KOPT-K1 (cell line): Measurements from ENCODE around the gene POLR1H.
"Not testable (repeated sequence)": the region's sequence is repeated elsewhere in the genome, so short reads cannot be mapped to it uniquely, and the experiment has no call there.

ENCODE experiments used
- H3K27ac ChIP-seq: fragments of 200-600 bp; sonication (generic); 2 replicates; pipeline ENCODE4 v1.5.1; 2016; ENCODE audit warnings: antibody characterized with exemption, mild to moderate bottlenecking, low read depth, low read length; ENCODE audit not compliant: poor library complexity, severe bottlenecking
- H3K36me3 ChIP-seq: fragments of 200-600 bp; sonication (generic); 2 replicates; pipeline ENCODE4 v1.5.1; 2017; ENCODE audit warnings: antibody characterized with exemption, mild to moderate bottlenecking, low read length, moderate library complexity; ENCODE audit not compliant: insufficient read depth
- H3K9me3 ChIP-seq: fragments of 200-600 bp; sonication (generic); 2 replicates; pipeline ENCODE4 v1.5.1; 2017; ENCODE audit warnings: antibody characterized with exemption, low read length, mild to moderate bottlenecking; ENCODE audit not compliant: insufficient read depth, poor library complexity, severe bottlenecking

The POLR1H gene, protein sequence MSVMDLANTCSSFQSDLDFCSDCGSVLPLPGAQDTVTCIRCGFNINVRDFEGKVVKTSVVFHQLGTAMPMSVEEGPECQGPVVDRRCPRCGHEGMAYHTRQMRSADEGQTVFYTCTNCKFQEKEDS

GRCh38 chr6:30061092-30061857, at the start of gene POLR1H:
TSS of gene POLR1H (plus strand) at chr6:30061265. CDS start at chr6:30061525, 260 bp downstream.
- peak within 1 kb of the TSS; percentile 89 for H3K27ac ChIP-seq
- H3K36me3 ChIP-seq, result peaks cover 37% of the 10 kb centered on the region
- H3K9me3 ChIP-seq, result no peaks in the 10 kb centered on the region

GRCh38 chr6:30013291-30013922, 47.7 kb upstream of the POLR1H start:
- Histone ChIP-seq H3K27ac (no peak overlapping the region), H3K36me3 (no peaks in the 10 kb centered on the region), H3K9me3 (no peaks in the 10 kb centered on the region)

DNA sequence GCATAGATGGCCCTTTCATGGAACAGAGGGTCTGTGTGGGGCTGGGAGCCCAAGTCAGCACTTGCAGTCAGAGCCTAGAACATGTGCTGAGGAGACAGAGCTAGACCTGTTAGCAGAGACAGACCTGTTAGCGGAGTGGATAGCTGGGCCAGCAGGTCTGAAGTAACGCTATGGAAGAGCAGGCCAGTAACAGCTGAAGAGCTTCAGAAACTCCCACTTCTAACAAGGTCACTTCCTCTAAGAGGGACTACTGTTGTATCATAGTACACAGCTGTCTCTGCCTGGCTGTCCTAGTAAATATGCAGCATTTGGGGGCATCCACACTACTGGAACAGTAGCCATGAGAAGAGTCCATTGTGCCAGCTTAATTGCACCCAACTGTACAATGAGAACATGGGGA, 41.2 kb upstream of the POLR1H start:
- H3K27ac ChIP-seq, result no peak overlapping the region
- no peaks in the 10 kb centered on the region for H3K9me3 ChIP-seq
- no peaks in the 10 kb centered on the region for H3K36me3 ChIP-seq

GRCh38 chr6:30020626-30021025, 40.4 kb upstream of the POLR1H start:
- Histone ChIP-seq H3K36me3 (no peaks in the 10 kb centered on the region), H3K9me3 (no peaks in the 10 kb centered on the region)

GRCh38 chr6:30022189-30022588, 38.9 kb upstream of the POLR1H start:
- H3K36me3 ChIP-seq, result no peaks in the 10 kb centered on the region
- H3K27ac ChIP-seq, result no peak overlapping the region
- H3K9me3 ChIP-seq, result no peaks in the 10 kb centered on the region

More at GRCh38 chr6:30020626-30021025, 40.4 kb upstream of the POLR1H start:
- H3K27ac ChIP-seq, result no peak overlapping the region

- H3K9me3 ChIP-seq, H3K36me3 ChIP-seq, H3K27ac ChIP-seq: not testable (repeated sequence)
These were observed 38.4 kb upstream of the POLR1H start for GRCh38 chr6:30022712-30023111.

- no peaks in the 10 kb centered on the region for H3K36me3 ChIP-seq
- no peaks in the 10 kb centered on the region for H3K9me3 ChIP-seq
These were observed 35.9 kb upstream of the POLR1H start for GRCh38 chr6:30025186-30025585.

DNA sequence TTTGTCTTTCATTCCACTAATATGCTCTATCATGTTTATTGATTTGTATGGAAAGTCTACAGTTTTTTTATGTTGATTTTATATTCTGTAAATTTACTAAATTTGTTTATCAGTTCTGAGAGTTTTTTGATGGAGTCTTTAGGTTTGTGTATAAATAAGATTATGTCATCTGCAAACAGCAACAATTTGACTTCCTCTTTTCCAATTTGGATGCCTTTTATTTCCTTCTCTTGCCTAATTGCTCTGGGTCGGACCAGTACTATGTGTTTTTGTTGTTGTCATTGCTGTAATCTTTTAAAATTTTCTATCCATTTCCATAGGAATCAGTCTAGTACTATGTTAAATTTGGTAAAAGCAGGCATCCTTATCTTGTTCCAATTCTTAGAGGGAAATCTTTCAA, 31.5 kb upstream of the POLR1H start:
- Histone ChIP-seq H3K36me3 (no peaks in the 10 kb centered on the region), H3K9me3 (no peaks in the 10 kb centered on the region), H3K27ac (no peak overlapping the region)

More at GRCh38 chr6:30025186-30025585, 35.9 kb upstream of the POLR1H start:
- H3K27ac ChIP-seq, result no peak overlapping the region

DNA sequence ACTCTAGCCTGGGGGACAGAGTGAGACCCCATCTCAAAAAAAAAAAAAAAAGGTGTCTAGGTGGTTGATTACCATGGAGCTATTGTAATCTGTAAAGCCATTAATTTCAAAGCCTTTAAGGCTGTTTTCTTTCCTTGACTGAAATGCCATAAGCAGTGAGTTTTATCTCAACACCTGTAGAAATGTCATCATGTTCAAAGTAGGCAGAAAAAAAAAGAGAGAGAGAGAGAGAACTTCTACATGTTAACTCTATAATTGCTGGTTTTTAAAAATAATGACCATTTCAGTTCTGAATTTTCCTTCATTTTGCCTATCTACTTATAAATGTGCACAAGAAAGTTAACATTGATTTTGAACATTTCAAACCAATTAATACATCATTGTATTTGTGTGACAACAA, 29.7 kb upstream of the POLR1H start:
- no peaks in the 10 kb centered on the region for H3K9me3 ChIP-seq
- H3K27ac ChIP-seq, result no peak overlapping the region
- peaks cover 4% of the 10 kb centered on the region; the same call in 1 of the 2 replicates for H3K36me3 ChIP-seq

DNA sequence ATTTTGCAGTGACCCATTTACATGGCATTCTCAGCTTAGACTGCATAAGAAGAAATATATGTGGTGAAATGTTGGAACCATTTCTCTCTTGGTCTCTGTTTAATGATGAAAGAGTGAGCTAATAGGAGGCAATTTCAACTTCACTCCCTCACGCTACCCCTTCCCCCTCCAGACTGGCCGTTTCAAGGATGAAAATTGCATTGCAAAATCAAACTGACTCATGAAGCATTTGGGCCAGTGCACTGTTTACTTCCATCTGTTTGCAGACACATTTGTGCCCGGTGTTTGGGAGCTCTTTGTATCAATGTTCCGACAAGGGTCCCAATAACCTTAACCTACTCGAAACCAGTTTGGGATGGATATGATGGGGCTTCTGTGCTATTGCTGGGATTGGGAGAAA, 27.6 kb upstream of the POLR1H start:
- H3K27ac ChIP-seq, H3K9me3 ChIP-seq, H3K36me3 ChIP-seq: not testable (repeated sequence)

DNA sequence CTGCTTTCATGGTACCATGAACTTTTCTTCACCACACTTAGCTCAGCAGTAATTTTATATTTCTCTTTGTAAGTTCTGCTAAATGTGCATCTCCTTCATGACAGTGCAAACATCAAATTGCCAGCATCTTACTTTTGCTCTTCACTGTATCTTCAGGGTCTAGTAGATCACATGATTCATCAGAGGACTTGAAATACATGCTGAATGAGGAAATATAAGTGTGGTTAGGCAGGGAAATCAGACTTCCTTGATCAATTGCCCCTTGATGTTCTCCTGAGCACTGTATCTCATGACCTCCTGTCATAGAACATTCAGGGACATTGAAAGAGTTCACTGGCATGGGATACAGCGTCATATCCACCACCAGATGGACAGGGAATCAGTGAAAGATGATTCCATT, 25.3 kb upstream of the POLR1H start:
- Histone ChIP-seq H3K27ac (no peak overlapping the region), H3K36me3 (peaks cover 4% of the 10 kb centered on the region; the same call in 1 of the 2 replicates), H3K9me3 (no peaks in the 10 kb centered on the region)

DNA sequence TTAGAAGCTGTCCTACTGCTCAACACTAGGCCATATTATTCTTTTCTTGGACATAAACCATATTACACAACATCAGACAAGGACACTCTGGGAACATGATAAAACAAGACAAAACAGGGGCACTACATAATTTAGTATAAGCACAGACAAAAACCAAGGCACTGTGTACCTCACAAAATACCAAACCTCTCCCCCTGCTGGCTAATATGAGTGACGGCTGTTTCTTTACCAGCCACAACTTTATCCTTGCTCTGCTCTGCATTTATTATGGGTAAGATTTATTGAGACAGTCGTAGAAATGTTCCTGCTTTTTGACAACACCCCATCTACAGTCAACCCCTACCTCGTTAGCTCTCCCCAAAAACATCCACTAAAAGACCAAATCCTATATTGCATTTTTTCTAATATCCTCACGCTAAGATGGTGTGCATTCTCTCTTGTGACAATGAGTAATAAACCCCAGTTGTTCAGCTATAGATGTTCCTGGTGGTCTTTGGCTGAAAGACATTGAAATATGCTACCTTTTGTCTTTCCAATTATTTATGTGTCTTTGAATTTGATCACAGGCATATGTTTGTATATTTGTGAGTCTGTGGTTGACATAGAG, 23.8 kb upstream of the POLR1H start:
- H3K27ac ChIP-seq, result no peak overlapping the region
- H3K36me3 ChIP-seq, result peaks cover 4% of the 10 kb centered on the region; the same call in 1 of the 2 replicates
- no peaks in the 10 kb centered on the region for H3K9me3 ChIP-seq

DNA sequence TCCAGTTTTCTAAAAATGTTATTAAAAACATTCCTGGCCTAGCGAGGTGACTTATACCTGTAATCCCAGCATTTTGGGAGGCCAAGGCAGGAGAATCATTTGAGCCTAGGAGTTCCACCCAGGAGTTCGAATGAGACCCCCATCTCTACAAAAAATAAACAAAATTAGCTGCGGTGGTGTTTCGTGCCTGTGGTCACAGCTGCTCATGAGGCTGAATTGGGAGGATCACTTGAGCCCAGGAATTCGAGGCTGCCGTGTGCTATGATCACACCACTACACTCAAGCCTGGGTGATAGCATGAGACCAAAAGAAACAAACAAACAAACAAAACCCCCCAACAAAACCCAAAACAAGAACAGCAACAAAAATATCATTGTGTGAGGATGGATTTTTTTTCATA, 19.8 kb upstream of the POLR1H start:
- Histone ChIP-seq H3K36me3 (no peaks in the 10 kb centered on the region), H3K27ac (no peak overlapping the region), H3K9me3 (no peaks in the 10 kb centered on the region)

- no peaks in the 10 kb centered on the region for H3K9me3 ChIP-seq
- H3K27ac ChIP-seq, result no peak overlapping the region
- no peaks in the 10 kb centered on the region for H3K36me3 ChIP-seq
These were observed 19.2 kb upstream of the POLR1H start for GRCh38 chr6:30041821-30042220.

- Histone ChIP-seq H3K27ac (no peak overlapping the region), H3K36me3 (no peaks in the 10 kb centered on the region), H3K9me3 (no peaks in the 10 kb centered on the region)
These were observed 18.6 kb upstream of the POLR1H start for GRCh38 chr6:30042476-30042875.
